Vagina (tissue), 2 donors: Measurements from ENCODE around the gene KCNE1.
"Not testable (repeated sequence)": the region's sequence is repeated elsewhere in the genome, so short reads cannot be mapped to it uniquely, and the experiment has no call there.

ENCODE experiments used
- POLR2A ChIP-seq, 2 donors: fragments of 450-650 bp; IDR thresholded peaks; one replicate each; pipeline ENCODE4 v1.6.1; 2017; ENCODE audit warnings: antibody characterized with exemption in 2 of 2, mild to moderate bottlenecking in 2 of 2, moderate library complexity in 2 of 2
- POLR2AphosphoS5 ChIP-seq, 2 donors: sonication (generic); formaldehyde crosslinking; IDR thresholded peaks; one replicate each; pipeline ENCODE4 v1.9.0; 2017; ENCODE audit warnings: antibody characterized with exemption in 2 of 2, mild to moderate bottlenecking in 2 of 2, low read depth in 1 of 2; ENCODE audit not compliant: insufficient read depth in 1 of 2
- TF ChIP-seq, protein P1 (sequence below), 3 experiments: fragments of 450-650 bp in 2 of 3; fragments of 200-600 bp in 1 of 3; sonication (generic) in 1 of 3; IDR thresholded peaks; one replicate each; pipeline ENCODE4 v1.5.1; 2017 to 2019; ENCODE audit warnings: antibody characterized with exemption in 3 of 3, mild to moderate bottlenecking in 2 of 3, moderate library complexity in 2 of 3

DNA sequence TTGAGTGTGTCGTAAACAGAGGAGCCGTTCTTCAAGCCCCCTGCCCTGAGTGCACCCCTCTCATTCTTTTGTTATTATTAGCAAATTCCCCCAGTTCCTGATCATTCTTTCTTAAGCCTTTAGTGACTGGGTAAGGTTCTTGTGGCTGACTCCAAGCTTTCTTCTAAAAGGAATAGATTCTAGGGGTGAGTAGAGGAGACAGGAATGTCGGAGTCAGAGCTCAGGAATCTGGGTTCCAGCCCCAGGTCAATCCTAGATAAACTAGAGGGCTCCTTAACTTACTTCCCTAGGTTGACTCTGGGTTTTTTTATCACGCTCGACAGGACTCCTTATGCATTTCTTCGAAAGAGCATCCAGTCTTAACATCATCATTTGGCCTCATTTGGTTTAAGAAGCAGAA is 55.8 kb downstream of the KCNE1 start:
- TF ChIP-seq, protein P1, sequence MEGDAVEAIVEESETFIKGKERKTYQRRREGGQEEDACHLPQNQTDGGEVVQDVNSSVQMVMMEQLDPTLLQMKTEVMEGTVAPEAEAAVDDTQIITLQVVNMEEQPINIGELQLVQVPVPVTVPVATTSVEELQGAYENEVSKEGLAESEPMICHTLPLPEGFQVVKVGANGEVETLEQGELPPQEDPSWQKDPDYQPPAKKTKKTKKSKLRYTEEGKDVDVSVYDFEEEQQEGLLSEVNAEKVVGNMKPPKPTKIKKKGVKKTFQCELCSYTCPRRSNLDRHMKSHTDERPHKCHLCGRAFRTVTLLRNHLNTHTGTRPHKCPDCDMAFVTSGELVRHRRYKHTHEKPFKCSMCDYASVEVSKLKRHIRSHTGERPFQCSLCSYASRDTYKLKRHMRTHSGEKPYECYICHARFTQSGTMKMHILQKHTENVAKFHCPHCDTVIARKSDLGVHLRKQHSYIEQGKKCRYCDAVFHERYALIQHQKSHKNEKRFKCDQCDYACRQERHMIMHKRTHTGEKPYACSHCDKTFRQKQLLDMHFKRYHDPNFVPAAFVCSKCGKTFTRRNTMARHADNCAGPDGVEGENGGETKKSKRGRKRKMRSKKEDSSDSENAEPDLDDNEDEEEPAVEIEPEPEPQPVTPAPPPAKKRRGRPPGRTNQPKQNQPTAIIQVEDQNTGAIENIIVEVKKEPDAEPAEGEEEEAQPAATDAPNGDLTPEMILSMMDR (IDR thresholded peaks at IDR 0.05), result not testable (repeated sequence)
- TF ChIP-seq POLR2AphosphoS5 (IDR thresholded peaks at IDR 0.05; ENCODE audit: insufficient read depth in 1 of 2, low read depth in 1 of 2); POLR2A (IDR thresholded peaks at IDR 0.05): not testable (repeated sequence)
